A549 (cell line): ENCODE results near the gene DRD2.

Experiments used
- HMGXB4 ChIP-seq: fragments of 250-450 bp; sonication (Bioruptor Pico); IDR thresholded peaks from 2 replicates; pipeline ENCODE4 v1.5.0; 2021; ENCODE audit warnings: mild to moderate bottlenecking, moderate library complexity, borderline replicate concordance
- KDM1A ChIP-seq: fragments of 200-600 bp; sonication (generic); IDR thresholded peaks from 2 replicates; pipeline ENCODE4 v1.6.1; 2016; ENCODE audit warnings: low read depth, mild to moderate bottlenecking
- MAX ChIP-seq: IDR thresholded peaks from 2 replicates; pipeline ENCODE4 v1.6.1; 2012
- MYC ChIP-seq: IDR thresholded peaks from 2 replicates; pipeline ENCODE4 v1.6.1; 2012; ENCODE audit warnings: mild to moderate bottlenecking, inconsistent platforms, low read length, improper control_type of control experiment, borderline replicate concordance
- POLR2A ChIP-seq: IDR thresholded peaks from 2 replicates; pipeline ENCODE4 v1.6.1; 2012; ENCODE audit warnings: mild to moderate bottlenecking, low read length
- SMC3 ChIP-seq: fragments of >200 bp; sonication (Bioruptor Twin); formaldehyde crosslinking; IDR thresholded peaks from 3 replicates; pipeline ENCODE4 v1.6.1; 2018; ENCODE audit warnings: inconsistent platforms
- TF ChIP-seq, protein P1 (sequence below): fragments of 450-650 bp; IDR thresholded peaks from 2 replicates; pipeline ENCODE4 v1.6.1; 2014; ENCODE audit warnings: antibody characterized with exemption

GRCh38 chr11:113506893-113507292 is 31.7 kb upstream of the DRD2 start:
- TF ChIP-seq, protein P1, sequence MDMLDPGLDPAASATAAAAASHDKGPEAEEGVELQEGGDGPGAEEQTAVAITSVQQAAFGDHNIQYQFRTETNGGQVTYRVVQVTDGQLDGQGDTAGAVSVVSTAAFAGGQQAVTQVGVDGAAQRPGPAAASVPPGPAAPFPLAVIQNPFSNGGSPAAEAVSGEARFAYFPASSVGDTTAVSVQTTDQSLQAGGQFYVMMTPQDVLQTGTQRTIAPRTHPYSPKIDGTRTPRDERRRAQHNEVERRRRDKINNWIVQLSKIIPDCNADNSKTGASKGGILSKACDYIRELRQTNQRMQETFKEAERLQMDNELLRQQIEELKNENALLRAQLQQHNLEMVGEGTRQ, result no peak
- TF ChIP-seq MYC (no peak), MAX (no peak), POLR2A (no peak), KDM1A (no peak), HMGXB4 (no peak), SMC3 (no peak)
